Keratinocyte (primary cell): ENCODE results near the gene WWC1. TPM values are rescaled to one million over a fixed set of nuclear protein-coding genes. Genes with fewer than 3 reads are reported as not detected.

Source experiments
- DNase-seq: peaks from one replicate; pipeline ENCODE4 v3.0.0-alpha.2; 2011; ENCODE audit warnings: low read depth, missing footprints, low spot score
- FAIRE-seq: peaks from 2 replicates; lab custom pipeline; 2011; peaks lifted over from hg19 to GRCh38; lab: Jason Lieb, UNC
- H2AFZ ChIP-seq: 2 replicates; pipeline ENCODE4 v1.6.0; 2012; ENCODE audit warnings: low read length, control low read depth, inconsistent platforms; ENCODE audit not compliant: control insufficient read depth
- H3K27ac ChIP-seq: 2 replicates; pipeline ENCODE4 v1.5.1; 2011; ENCODE audit warnings: low read length; ENCODE audit not compliant: control insufficient read depth, insufficient read depth
- H3K27me3 ChIP-seq: 3 replicates; pipeline ENCODE4 v1.6.0; 2011; ENCODE audit warnings: low read length; ENCODE audit not compliant: control insufficient read depth, insufficient read depth; ENCODE audit errors: extremely low read depth
- H3K36me3 ChIP-seq, 2 experiments: 2 replicates in 1 of 2; 3 replicates in 1 of 2; pipeline ENCODE4 v1.5.1; 2011; ENCODE audit warnings: low read length in 2 of 2, mild to moderate bottlenecking in 1 of 2; ENCODE audit not compliant: control insufficient read depth in 2 of 2, insufficient read depth in 2 of 2; ENCODE audit errors: extremely low read depth in 1 of 2
- H3K4me1 ChIP-seq: 3 replicates; pipeline ENCODE4 v1.5.1; 2011; ENCODE audit warnings: low read length; ENCODE audit not compliant: control insufficient read depth, insufficient read depth; ENCODE audit errors: extremely low read depth
- H3K4me2 ChIP-seq: 3 replicates; pipeline ENCODE4 v1.6.0; 2011; ENCODE audit warnings: low read depth, low read length; ENCODE audit not compliant: control insufficient read depth, insufficient read depth; ENCODE audit errors: extremely low read depth
- H3K4me3 ChIP-seq, 3 experiments: fragments of 200-600 bp in 1 of 3; sonication (generic) in 1 of 3; 2 replicates in 2 of 3; 3 replicates in 1 of 3; pipeline ENCODE4 v1.5.1; 2011 to 2016; ENCODE audit warnings: low read length in 3 of 3, mild to moderate bottlenecking in 3 of 3, control low read depth in 2 of 3, inconsistent platforms in 1 of 3, low read depth in 1 of 3, mixed read lengths in 1 of 3, mixed run types in 1 of 3, moderate library complexity in 1 of 3; ENCODE audit not compliant: control insufficient read depth in 2 of 3, insufficient read depth in 2 of 3; ENCODE audit errors: extremely low read depth in 1 of 3
- H3K79me2 ChIP-seq: 2 replicates; pipeline ENCODE4 v1.6.0; 2012; ENCODE audit warnings: low read length; ENCODE audit not compliant: control insufficient read depth, insufficient read depth
- H3K9ac ChIP-seq: 3 replicates; pipeline ENCODE4 v1.6.0; 2011; ENCODE audit warnings: low read length; ENCODE audit not compliant: control insufficient read depth, insufficient read depth; ENCODE audit errors: extremely low read depth
- H3K9me1 ChIP-seq: 3 replicates; pipeline ENCODE4 v1.6.0; 2011; ENCODE audit warnings: low read length; ENCODE audit not compliant: control insufficient read depth, insufficient read depth; ENCODE audit errors: extremely low read depth
- H3K9me3 ChIP-seq: 2 replicates; pipeline ENCODE4 v1.5.1; 2012; ENCODE audit warnings: low read depth, low read length; ENCODE audit not compliant: control insufficient read depth
- H4K20me1 ChIP-seq: 3 replicates; pipeline ENCODE4 v1.6.0; 2011; ENCODE audit warnings: low read length; ENCODE audit not compliant: control insufficient read depth, insufficient read depth; ENCODE audit errors: extremely low read depth
- EZH2 ChIP-seq: IDR thresholded peaks from one replicate; pipeline ENCODE4 v1.6.1; 2012; ENCODE audit warnings: inconsistent platforms, mild to moderate bottlenecking, low read length, moderate library complexity
- dilution Hi-C: fragments of 300-500 bp; cut with MboI; formaldehyde crosslinking; loops from one replicate; pipeline ENCODE4 v1.7.0; 2020; ENCODE audit warnings: low sequenced_read_pairs; ENCODE audit not compliant: extremely low pct_ligation_motif_present
- polyA plus RNA-seq, 5 experiments: library from polyadenylated mRNA; depleted of rRNA in 3 of 5; stranded (reverse) in 3 of 5; stranded (forward) in 1 of 5; unstranded in 1 of 5; fragments of >200 nt; gene quantifications; 1 replicate in 1 of 5; 2 replicates in 3 of 5; 3 replicates in 1 of 5; pipeline versions ENCODE4 v1.2.1 to v1.2.3, GENCODE V29; 2011 to 2012; ENCODE audit warnings: missing spikeins in 2 of 5, low read depth in 1 of 5, low replicate concordance in 1 of 5
- TF ChIP-seq, protein P1 (sequence below), 3 experiments: IDR thresholded peaks in 1 of 3; conservative IDR thresholded peaks in 1 of 3; optimal IDR thresholded peaks in 1 of 3; 2 replicates in 2 of 3; 3 replicates in 1 of 3; pipeline versions ENCODE3 to v1.5.1; 2011; ENCODE audit warnings: low read length in 3 of 3, mild to moderate bottlenecking in 3 of 3, moderate library complexity in 2 of 3, control low read depth in 1 of 3, inconsistent platforms in 1 of 3; ENCODE audit not compliant: insufficient read depth in 2 of 3; ENCODE audit errors: extremely low read depth in 1 of 3

Gene WWC1
- polyA plus RNA-seq, 1 donor (not counting 4 experiments of a cell fraction or from before 2014, with no cell fraction given): 19.8 TPM

GRCh38 chr5:168413596-168413995 is 122.2 kb downstream of the WWC1 start:
- Histone ChIP-seq H3K4me1 (peaks cover 36% of the 10 kb centered on the region), H3K9me1 (no peaks in the 10 kb centered on the region), H3K27me3 (no peaks in the 10 kb centered on the region), H3K79me2 (no peaks in the 10 kb centered on the region), H4K20me1 (no peaks in the 10 kb centered on the region), H3K9ac (no peak overlapping the region), H2AFZ (no peak overlapping the region), H3K4me3 (no peak overlapping the region), H3K36me3 (peaks cover 28 to 43% of the 10 kb centered on the region in 2 experiments), H3K9me3 (no peaks in the 10 kb centered on the region), H3K27ac (no peak overlapping the region), H3K4me2 (no peak overlapping the region)
- DNase-seq (no peak), FAIRE-seq (no peak)
- dilution Hi-C loops: no loop called here
- TF ChIP-seq, protein P1, sequence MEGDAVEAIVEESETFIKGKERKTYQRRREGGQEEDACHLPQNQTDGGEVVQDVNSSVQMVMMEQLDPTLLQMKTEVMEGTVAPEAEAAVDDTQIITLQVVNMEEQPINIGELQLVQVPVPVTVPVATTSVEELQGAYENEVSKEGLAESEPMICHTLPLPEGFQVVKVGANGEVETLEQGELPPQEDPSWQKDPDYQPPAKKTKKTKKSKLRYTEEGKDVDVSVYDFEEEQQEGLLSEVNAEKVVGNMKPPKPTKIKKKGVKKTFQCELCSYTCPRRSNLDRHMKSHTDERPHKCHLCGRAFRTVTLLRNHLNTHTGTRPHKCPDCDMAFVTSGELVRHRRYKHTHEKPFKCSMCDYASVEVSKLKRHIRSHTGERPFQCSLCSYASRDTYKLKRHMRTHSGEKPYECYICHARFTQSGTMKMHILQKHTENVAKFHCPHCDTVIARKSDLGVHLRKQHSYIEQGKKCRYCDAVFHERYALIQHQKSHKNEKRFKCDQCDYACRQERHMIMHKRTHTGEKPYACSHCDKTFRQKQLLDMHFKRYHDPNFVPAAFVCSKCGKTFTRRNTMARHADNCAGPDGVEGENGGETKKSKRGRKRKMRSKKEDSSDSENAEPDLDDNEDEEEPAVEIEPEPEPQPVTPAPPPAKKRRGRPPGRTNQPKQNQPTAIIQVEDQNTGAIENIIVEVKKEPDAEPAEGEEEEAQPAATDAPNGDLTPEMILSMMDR (optimal IDR thresholded peaks at IDR 0.05 in 1 of 3, IDR thresholded peaks at IDR 0.05 in 1 of 3, conservative IDR thresholded peaks at IDR 0.05 in 1 of 3; ENCODE audit: extremely low read depth in 1 of 3, insufficient read depth in 2 of 3, low read length in 3 of 3): no peak
- no peak for TF ChIP-seq EZH2

DNA sequence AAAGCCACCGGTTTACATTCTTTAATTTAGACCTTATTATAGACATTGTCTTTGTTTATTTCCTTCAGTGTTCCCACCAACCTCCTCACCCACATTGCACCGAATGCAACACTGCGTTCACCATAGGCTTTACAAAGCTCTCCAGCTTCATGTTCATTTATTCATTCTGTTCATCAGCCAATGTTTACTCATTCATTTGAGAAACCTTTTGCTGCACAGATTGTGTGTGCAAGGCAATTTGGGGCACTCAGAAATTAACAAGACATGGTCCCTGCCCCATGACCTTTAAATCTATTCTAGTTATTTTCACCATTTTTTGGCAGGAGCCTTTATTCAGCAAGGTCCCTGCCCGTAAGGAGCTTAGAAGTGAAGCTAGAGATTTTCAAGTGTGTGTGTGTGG is 124.0 kb downstream of the WWC1 start:
- dilution Hi-C loops: no loop called here

More for the DNA sequence above, 124.0 kb downstream of the WWC1 start:
- FAIRE-seq: no peak
- Histone ChIP-seq H3K9me1 (no peaks in the 10 kb centered on the region), H3K4me3 (no peak overlapping the region), H3K79me2 (no peaks in the 10 kb centered on the region), H4K20me1 (no peaks in the 10 kb centered on the region), H3K4me1 (peaks cover 20% of the 10 kb centered on the region), H3K36me3 (peaks cover 27 to 46% of the 10 kb centered on the region in 2 experiments), H2AFZ (no peak overlapping the region), H3K27me3 (no peaks in the 10 kb centered on the region), H3K9ac (no peak overlapping the region), H3K9me3 (no peaks in the 10 kb centered on the region), H3K4me2 (no peak overlapping the region), H3K27ac (no peak overlapping the region)
- TF ChIP-seq EZH2: no peak
- TF ChIP-seq, protein P1 (optimal IDR thresholded peaks at IDR 0.05 in 1 of 3, IDR thresholded peaks at IDR 0.05 in 1 of 3, conservative IDR thresholded peaks at IDR 0.05 in 1 of 3; ENCODE audit: extremely low read depth in 1 of 3, insufficient read depth in 2 of 3, low read length in 3 of 3): no peak
- no peak for DNase-seq
